Measurements from ENCODE around the gene SSH2.

The SSH2 gene

GRCh38 chr17:29591737-29592608 lies 338.1 kb downstream of the SSH2 start:
- Histone ChIP-seq H3K9me3 (ENCODE audit: control insufficient read depth, insufficient read depth, low read length) (no peaks in the 10 kb centered on the region), H3K4me3 (ENCODE audit: low read depth, low read length) (peak overlapping the region; percentile 90), H3K27ac (ENCODE audit: low read depth, low read length) (peak overlapping the region; percentile 94), H3K36me3 (ENCODE audit: control insufficient read depth, insufficient read depth, low read length) (no peaks in the 10 kb centered on the region), H3K4me1 (ENCODE audit: control insufficient read depth, insufficient read depth, low read length) (peaks cover 43% of the 10 kb centered on the region), H3K9ac (ENCODE audit: low read depth, low read length) (peak overlapping the region; percentile 55), H3K27me3 (ENCODE audit: control insufficient read depth, insufficient read depth, low read length) (peaks cover 12% of the 10 kb centered on the region)

GRCh38 chr17:29591146-29591736 lies 338.8 kb downstream of the SSH2 start:
- H3K4me1 ChIP-seq (ENCODE audit: control insufficient read depth, insufficient read depth, low read length), result peaks cover 36% of the 10 kb centered on the region
- peak overlapping the region; percentile 71 for H3K27ac ChIP-seq (ENCODE audit: low read depth, low read length)
- H3K4me3 ChIP-seq (ENCODE audit: low read depth, low read length), result peak overlapping the region; percentile 90

GRCh38 chr17:29590411-29591145 lies 339.4 kb downstream of the SSH2 start:
- peaks cover 12% of the 10 kb centered on the region for H3K27me3 ChIP-seq (ENCODE audit: control insufficient read depth, insufficient read depth, low read length)
- H3K4me3 ChIP-seq (ENCODE audit: low read depth, low read length), result peak overlapping the region; percentile 90
- H3K9ac ChIP-seq (ENCODE audit: low read depth, low read length), result peak overlapping the region; percentile 55
- no peaks in the 10 kb centered on the region for H3K9me3 ChIP-seq (ENCODE audit: control insufficient read depth, insufficient read depth, low read length)
- peak overlapping the region; percentile 71 for H3K27ac ChIP-seq (ENCODE audit: low read depth, low read length)
- peaks cover 38% of the 10 kb centered on the region for H3K4me1 ChIP-seq (ENCODE audit: control insufficient read depth, insufficient read depth, low read length)
- no peaks in the 10 kb centered on the region for H3K36me3 ChIP-seq (ENCODE audit: control insufficient read depth, insufficient read depth, low read length)

More at GRCh38 chr17:29591146-29591736, 338.8 kb downstream of the SSH2 start:
- peak overlapping the region; percentile 55 for H3K9ac ChIP-seq (ENCODE audit: low read depth, low read length)
- H3K9me3 ChIP-seq (ENCODE audit: control insufficient read depth, insufficient read depth, low read length), result no peaks in the 10 kb centered on the region
- H3K27me3 ChIP-seq (ENCODE audit: control insufficient read depth, insufficient read depth, low read length), result peaks cover 12% of the 10 kb centered on the region
- no peaks in the 10 kb centered on the region for H3K36me3 ChIP-seq (ENCODE audit: control insufficient read depth, insufficient read depth, low read length)

GRCh38 chr17:29589524-29590410 lies 340.3 kb downstream of the SSH2 start, which contains the start of gene GIT1:
TSS of gene GIT1 (minus strand) at chr17:29589648. CDS start at chr17:29589378, 270 bp downstream.
- Histone ChIP-seq H3K36me3 (ENCODE audit: control insufficient read depth, insufficient read depth, low read length) (no peaks in the 10 kb centered on the region), H3K9ac (ENCODE audit: low read depth, low read length) (peak within 1 kb of the TSS; percentile 11; the same call in 1 of the 2 replicates), H3K27me3 (ENCODE audit: control insufficient read depth, insufficient read depth, low read length) (peaks cover 12% of the 10 kb centered on the region), H3K9me3 (ENCODE audit: control insufficient read depth, insufficient read depth, low read length) (no peaks in the 10 kb centered on the region), H3K27ac (ENCODE audit: low read depth, low read length) (no peak within 1 kb of the TSS), H3K4me3 (ENCODE audit: low read depth, low read length) (peak within 1 kb of the TSS; percentile 90), H3K4me1 (ENCODE audit: control insufficient read depth, insufficient read depth, low read length) (peaks cover 46% of the 10 kb centered on the region)

- Histone ChIP-seq H3K4me3 (ENCODE audit: low read depth, low read length) (peak overlapping the region; percentile 78), H3K9me3 (ENCODE audit: control insufficient read depth, insufficient read depth, low read length) (no peaks in the 10 kb centered on the region), H3K4me1 (ENCODE audit: control insufficient read depth, insufficient read depth, low read length) (peaks cover 50% of the 10 kb centered on the region), H3K36me3 (ENCODE audit: control insufficient read depth, insufficient read depth, low read length) (no peaks in the 10 kb centered on the region), H3K27ac (ENCODE audit: low read depth, low read length) (no peak overlapping the region), H3K27me3 (ENCODE audit: control insufficient read depth, insufficient read depth, low read length) (peaks cover 11% of the 10 kb centered on the region), H3K9ac (ENCODE audit: low read depth, low read length) (peak overlapping the region; percentile 11; the same call in 1 of the 2 replicates)
Observed at GRCh38 chr17:29588562-29589411, 341.2 kb downstream of the SSH2 start.

GRCh38 chr17:29588017-29588561 lies 341.9 kb downstream of the SSH2 start:
- H3K27ac ChIP-seq (ENCODE audit: low read depth, low read length), result no peak overlapping the region
- H3K9ac ChIP-seq (ENCODE audit: low read depth, low read length), result no peak overlapping the region
- peaks cover 10% of the 10 kb centered on the region for H3K27me3 ChIP-seq (ENCODE audit: control insufficient read depth, insufficient read depth, low read length)
- no peaks in the 10 kb centered on the region for H3K9me3 ChIP-seq (ENCODE audit: control insufficient read depth, insufficient read depth, low read length)
- peak overlapping the region; percentile 78 for H3K4me3 ChIP-seq (ENCODE audit: low read depth, low read length)
- peaks cover 50% of the 10 kb centered on the region for H3K4me1 ChIP-seq (ENCODE audit: control insufficient read depth, insufficient read depth, low read length)
- no peaks in the 10 kb centered on the region; the same call in none of the 2 replicates for H3K36me3 ChIP-seq (ENCODE audit: control insufficient read depth, insufficient read depth, low read length)

- Histone ChIP-seq H3K4me3 (ENCODE audit: low read depth, low read length) (no peak overlapping the region), H3K9me3 (ENCODE audit: control insufficient read depth, insufficient read depth, low read length) (no peaks in the 10 kb centered on the region), H3K27ac (ENCODE audit: low read depth, low read length) (no peak overlapping the region), H3K36me3 (ENCODE audit: control insufficient read depth, insufficient read depth, low read length) (peaks cover 5% of the 10 kb centered on the region), H3K27me3 (ENCODE audit: control insufficient read depth, insufficient read depth, low read length) (peaks cover 10% of the 10 kb centered on the region), H3K4me1 (ENCODE audit: control insufficient read depth, insufficient read depth, low read length) (peaks cover 49% of the 10 kb centered on the region), H3K9ac (ENCODE audit: low read depth, low read length) (no peak overlapping the region)
Observed at GRCh38 chr17:29587591-29587990, 342.4 kb downstream of the SSH2 start.

- Histone ChIP-seq H3K27ac (ENCODE audit: low read depth, low read length) (no peak overlapping the region), H3K4me1 (ENCODE audit: control insufficient read depth, insufficient read depth, low read length) (peaks cover 42% of the 10 kb centered on the region), H3K9me3 (ENCODE audit: control insufficient read depth, insufficient read depth, low read length) (no peaks in the 10 kb centered on the region), H3K36me3 (ENCODE audit: control insufficient read depth, insufficient read depth, low read length) (peaks cover 12% of the 10 kb centered on the region), H3K9ac (ENCODE audit: low read depth, low read length) (no peak overlapping the region), H3K4me3 (ENCODE audit: low read depth, low read length) (no peak overlapping the region), H3K27me3 (ENCODE audit: control insufficient read depth, insufficient read depth, low read length) (peaks cover 10% of the 10 kb centered on the region)
Observed at GRCh38 chr17:29586676-29587469, 343.2 kb downstream of the SSH2 start.
